Gastroesophageal sphincter (tissue), 4 donors: ENCODE measurements around the gene LSM7. TPM values are rescaled to one million over a fixed set of nuclear protein-coding genes. Genes with fewer than 3 reads are reported as not detected.
A peak's percentile ranks its signal among the peaks of the same experiment; 100 is the strongest.

Experiments used
- ATAC-seq: fragments of 150-250 bp; one replicate; pipeline ENCODE4 v1.9.1; 2016; ENCODE audit warnings: mild to moderate bottlenecking, moderate library complexity
- H3K27ac ChIP-seq, 4 donors: fragments of 200-600 bp; sonication (generic) in 3 of 4; 1 replicate in 3 of 4; 2 replicates in 1 of 4; pipeline ENCODE4 v1.5.1; 2016 to 2019
- H3K27me3 ChIP-seq: fragments of 200-600 bp; sonication (generic); one replicate; pipeline ENCODE4 v1.5.1; 2019
- H3K36me3 ChIP-seq, 2 donors: fragments of 200-600 bp; sonication (generic); one replicate each; pipeline ENCODE4 v1.5.1; 2019; ENCODE audit warnings: control low read depth in 1 of 2
- H3K4me1 ChIP-seq, 3 donors: fragments of 200-600 bp; sonication (generic); 1 replicate in 2 of 3; 2 replicates in 1 of 3; pipeline ENCODE4 v1.5.1; 2016 to 2019; ENCODE audit warnings: control low read depth in 2 of 3
- H3K4me3 ChIP-seq, 2 donors: fragments of 200-600 bp; sonication (generic); one replicate each; pipeline ENCODE4 v1.5.1; 2019; ENCODE audit warnings: mild to moderate bottlenecking in 1 of 2, moderate library complexity in 1 of 2
- H3K9me3 ChIP-seq, 3 donors: fragments of 200-600 bp; sonication (generic); one replicate each; pipeline ENCODE4 v1.5.1; 2017 to 2019; ENCODE audit warnings: control low read depth in 2 of 3
- EP300 ChIP-seq: sonication (generic); formaldehyde crosslinking; IDR thresholded peaks from one replicate; pipeline ENCODE4 v1.6.1; 2017; ENCODE audit warnings: antibody characterized with exemption, mild to moderate bottlenecking
- POLR2A ChIP-seq, 2 donors: fragments of 450-650 bp; IDR thresholded peaks; one replicate each; pipeline ENCODE4 v1.6.1; 2017; ENCODE audit warnings: antibody characterized with exemption in 2 of 2, mild to moderate bottlenecking in 2 of 2, moderate library complexity in 1 of 2
- POLR2AphosphoS5 ChIP-seq: sonication (generic); formaldehyde crosslinking; IDR thresholded peaks from one replicate; pipeline ENCODE4 v1.6.1; 2017; ENCODE audit warnings: antibody characterized with exemption
- WGBS, 2 donors: methylation state at CpG; one replicate each; pipeline ENCODE4 v1.1.5; 2018; ENCODE audit warnings: low coverage in 1 of 2; 5-methylcytosine and 5-hydroxymethylcytosine counted together
- total RNA-seq, 4 donors: library from RNA; depleted of rRNA; stranded (reverse); fragments of >200 nt; gene quantifications; one replicate each; pipeline ENCODE4 v1.1.0, GENCODE V29; 2016
- TF ChIP-seq, protein P1 (sequence below), 4 experiments: fragments of 200-600 bp in 2 of 4; fragments of 450-650 bp in 2 of 4; sonication (generic) in 1 of 4; IDR thresholded peaks; one replicate each; pipeline ENCODE4 v1.5.1; 2017 to 2019; ENCODE audit warnings: antibody characterized with exemption in 4 of 4, mild to moderate bottlenecking in 2 of 4, moderate library complexity in 2 of 4

Gene LSM7
- total RNA-seq, 4 donors from 2014 or later: 52.3 to 86.1 (median 77.7) TPM

DNA sequence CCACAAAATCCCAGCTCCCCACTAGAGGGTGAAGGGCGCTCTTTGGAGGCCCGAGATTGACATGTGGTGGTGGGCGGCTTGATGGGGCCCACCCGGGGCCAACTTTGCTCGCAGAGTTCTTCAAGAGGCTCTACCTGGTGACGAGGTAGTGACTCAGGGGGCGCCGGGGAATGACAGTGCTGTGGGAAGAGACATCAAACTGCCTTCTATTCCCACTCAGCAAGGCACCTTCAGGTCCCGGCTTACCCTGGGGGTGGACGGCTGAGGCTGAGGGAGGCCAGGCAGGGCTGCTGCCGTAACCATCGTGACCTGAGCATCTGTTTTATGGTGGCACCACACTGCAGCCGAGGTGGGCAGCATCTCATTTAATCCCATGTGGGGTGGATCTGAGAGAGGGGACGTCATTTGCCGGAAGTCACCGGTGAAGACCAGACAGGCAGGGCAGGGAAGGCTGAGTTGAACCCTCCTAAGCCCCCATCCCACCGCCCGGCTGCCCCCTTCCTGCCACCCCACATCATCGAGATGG is 22.0 kb downstream of the LSM7 start:
- Histone ChIP-seq H3K36me3 (no peaks in the 10 kb centered on the region), H3K4me3 (no peak overlapping the region), H3K27ac (no peak overlapping the region), H3K9me3 (no peaks in the 10 kb centered on the region), H3K27me3 (peaks cover 97% of the 10 kb centered on the region), H3K4me1 (peaks cover 0 to 22% (median 4%) of the 10 kb centered on the region in 3 donors)
- no peak for TF ChIP-seq POLR2A (IDR thresholded peaks at IDR 0.05)
- no peak for ATAC-seq
- no CpG with 5 or more reads among the region's 19 CpGs for WGBS, 2 donors

DNA sequence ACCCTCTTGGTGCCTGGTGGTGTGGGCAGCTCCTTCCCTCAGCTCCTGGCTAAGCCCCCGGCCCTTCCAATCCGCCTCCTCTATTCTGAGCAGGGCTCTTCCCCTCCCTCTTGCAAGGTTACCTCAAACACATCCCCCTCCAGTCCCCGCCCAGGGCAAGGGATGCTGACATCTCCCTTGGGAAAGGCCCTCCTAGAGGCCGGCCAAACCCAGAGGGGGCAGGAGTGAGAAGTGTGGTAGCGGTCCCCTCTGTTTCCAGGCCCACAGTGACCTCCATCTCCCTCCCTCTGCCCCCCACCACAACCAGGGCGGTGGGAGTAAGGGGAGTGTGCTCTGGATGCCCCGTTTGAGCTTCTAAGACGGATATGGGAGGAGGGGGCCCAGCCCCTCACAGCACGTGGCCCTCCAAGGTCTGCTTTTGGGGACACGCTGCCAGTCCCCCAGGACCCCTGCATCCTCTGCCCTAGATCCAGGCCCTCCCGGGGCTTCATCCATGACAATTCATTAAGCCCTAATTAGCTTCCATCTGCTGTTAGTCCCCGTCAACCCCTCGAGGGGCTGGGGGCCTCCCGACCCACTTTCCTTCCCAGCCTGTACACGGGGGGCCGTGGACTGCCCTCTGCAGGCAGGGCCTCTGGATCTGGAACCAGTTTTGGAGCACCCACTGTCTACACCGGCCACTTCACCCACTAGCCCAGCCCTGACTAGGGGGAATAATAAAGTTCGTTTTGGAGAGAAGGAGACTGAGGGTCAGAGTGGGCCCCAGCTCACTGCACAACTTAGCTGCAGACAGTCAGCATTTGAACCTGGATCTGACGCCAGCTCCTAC is 22.7 kb downstream of the LSM7 start:
- Histone ChIP-seq H3K27me3 (peaks cover 97% of the 10 kb centered on the region), H3K36me3 (no peaks in the 10 kb centered on the region), H3K27ac (no peak overlapping the region), H3K9me3 (no peaks in the 10 kb centered on the region), H3K4me3 (no peak overlapping the region), H3K4me1 (peaks cover 0 to 22% (median 4%) of the 10 kb centered on the region in 3 donors)
- TF ChIP-seq POLR2AphosphoS5: no peak
- TF ChIP-seq, protein P1, sequence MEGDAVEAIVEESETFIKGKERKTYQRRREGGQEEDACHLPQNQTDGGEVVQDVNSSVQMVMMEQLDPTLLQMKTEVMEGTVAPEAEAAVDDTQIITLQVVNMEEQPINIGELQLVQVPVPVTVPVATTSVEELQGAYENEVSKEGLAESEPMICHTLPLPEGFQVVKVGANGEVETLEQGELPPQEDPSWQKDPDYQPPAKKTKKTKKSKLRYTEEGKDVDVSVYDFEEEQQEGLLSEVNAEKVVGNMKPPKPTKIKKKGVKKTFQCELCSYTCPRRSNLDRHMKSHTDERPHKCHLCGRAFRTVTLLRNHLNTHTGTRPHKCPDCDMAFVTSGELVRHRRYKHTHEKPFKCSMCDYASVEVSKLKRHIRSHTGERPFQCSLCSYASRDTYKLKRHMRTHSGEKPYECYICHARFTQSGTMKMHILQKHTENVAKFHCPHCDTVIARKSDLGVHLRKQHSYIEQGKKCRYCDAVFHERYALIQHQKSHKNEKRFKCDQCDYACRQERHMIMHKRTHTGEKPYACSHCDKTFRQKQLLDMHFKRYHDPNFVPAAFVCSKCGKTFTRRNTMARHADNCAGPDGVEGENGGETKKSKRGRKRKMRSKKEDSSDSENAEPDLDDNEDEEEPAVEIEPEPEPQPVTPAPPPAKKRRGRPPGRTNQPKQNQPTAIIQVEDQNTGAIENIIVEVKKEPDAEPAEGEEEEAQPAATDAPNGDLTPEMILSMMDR (IDR thresholded peaks at IDR 0.05): no peak
- TF ChIP-seq POLR2A (IDR thresholded peaks at IDR 0.05): no peak
- TF ChIP-seq EP300: no peak
- WGBS, 2 donors: 80 to 100% methylated on average over 1 of the region's 19 CpGs
- ATAC-seq: no peak

DNA sequence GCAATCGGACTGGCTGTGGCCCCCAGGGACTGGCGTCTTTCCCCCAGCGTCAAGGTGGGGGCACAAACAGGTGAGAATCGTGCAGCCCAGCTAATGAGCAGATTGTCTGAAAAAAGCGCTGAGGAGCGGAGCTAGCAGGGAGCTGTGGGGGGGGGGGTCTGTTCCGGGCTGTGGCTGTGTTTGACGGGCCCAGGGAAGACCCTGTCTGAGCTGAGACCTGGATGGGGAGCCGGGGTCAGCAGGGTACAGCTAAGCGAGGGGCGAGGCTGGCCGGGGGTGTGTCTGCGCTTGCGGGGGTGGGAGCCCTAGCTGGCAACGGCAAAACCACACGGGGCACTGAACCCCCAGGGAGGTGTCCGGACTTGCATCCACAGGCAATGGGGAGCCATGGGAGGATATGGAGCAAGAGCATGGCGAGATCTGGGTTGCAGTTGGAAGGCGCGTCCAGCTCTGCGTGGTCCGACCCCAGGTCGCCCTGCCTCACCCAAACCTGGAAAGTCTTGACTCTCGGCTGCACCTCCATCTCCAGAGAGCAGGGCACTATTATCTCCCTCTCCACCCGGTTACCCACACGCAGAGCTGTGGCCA is 25.1 kb downstream of the LSM7 start:
- TF ChIP-seq POLR2AphosphoS5 (no peak), POLR2A (IDR thresholded peaks at IDR 0.05) (no peak), EP300 (no peak)
- TF ChIP-seq, protein P1 (IDR thresholded peaks at IDR 0.05): no peak
- Histone ChIP-seq H3K9me3 (no peaks in the 10 kb centered on the region), H3K4me1 (peaks cover 0 to 20% (median 4%) of the 10 kb centered on the region in 3 donors), H3K27me3 (peaks cover 74% of the 10 kb centered on the region), H3K36me3 (no peaks in the 10 kb centered on the region), H3K27ac (no peak overlapping the region), H3K4me3 (no peak overlapping the region)
- WGBS, 2 donors: no CpG with 5 or more reads among the region's 26 CpGs
- ATAC-seq: no peak

DNA sequence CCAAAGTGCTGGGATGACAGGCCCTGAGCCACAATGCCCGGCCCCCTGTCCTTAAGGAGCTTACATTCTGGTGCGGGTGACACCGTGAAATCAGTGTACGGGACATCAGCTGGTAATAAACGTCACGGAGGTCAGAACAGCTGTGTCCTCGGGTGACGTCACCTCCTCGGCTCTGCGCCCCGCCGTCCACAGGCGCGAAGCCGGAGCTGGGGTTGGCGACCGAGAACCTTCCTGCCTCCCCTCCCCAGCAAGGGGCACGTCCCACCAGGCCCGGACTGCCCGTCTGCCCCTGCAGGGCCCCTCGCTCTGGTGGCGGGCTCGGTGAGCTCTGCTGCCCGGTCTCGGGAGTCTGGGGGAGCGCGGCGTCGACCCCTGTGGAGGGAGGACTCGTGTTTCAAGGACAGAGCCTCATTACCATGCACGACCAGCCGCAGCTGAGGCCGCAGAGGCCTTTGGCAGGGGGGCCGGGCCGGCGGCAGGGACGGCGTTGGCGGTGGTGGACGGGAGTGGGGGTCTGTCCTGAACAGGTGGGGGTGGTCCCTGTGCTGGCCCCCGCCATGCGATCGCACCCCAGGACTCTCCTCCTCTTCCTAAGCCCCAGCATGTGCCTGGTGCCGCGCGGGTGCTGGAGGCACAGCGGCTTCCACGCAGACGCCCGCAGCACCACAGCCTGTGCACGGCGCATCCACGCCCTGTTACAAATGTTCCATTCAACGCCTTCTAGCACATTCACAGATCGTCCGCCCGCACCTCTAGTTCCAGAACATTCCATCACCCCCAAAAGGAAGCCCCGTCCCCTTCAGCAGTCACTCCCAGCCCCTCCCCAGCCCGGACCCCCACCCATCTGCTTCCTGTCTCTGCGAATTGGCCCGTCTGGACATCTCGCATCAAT is 25.8 kb downstream of the LSM7 start:
- Histone ChIP-seq H3K27ac (no peak overlapping the region), H3K9me3 (no peaks in the 10 kb centered on the region), H3K4me1 (peaks cover 0 to 14% (median 4%) of the 10 kb centered on the region in 3 donors), H3K4me3 (peak overlapping the region in 1 of 2 donors; percentile 6), H3K36me3 (no peaks in the 10 kb centered on the region), H3K27me3 (peaks cover 68% of the 10 kb centered on the region)
- 33 to 40% methylated on average over 1 to 9 of the region's 62 CpGs for WGBS, 2 donors
- TF ChIP-seq, protein P1 (IDR thresholded peaks at IDR 0.05): no peak
- TF ChIP-seq EP300: no peak
- no peak for TF ChIP-seq POLR2A (IDR thresholded peaks at IDR 0.05)
- no peak for TF ChIP-seq POLR2AphosphoS5
- peak; percentile 60 for ATAC-seq

DNA sequence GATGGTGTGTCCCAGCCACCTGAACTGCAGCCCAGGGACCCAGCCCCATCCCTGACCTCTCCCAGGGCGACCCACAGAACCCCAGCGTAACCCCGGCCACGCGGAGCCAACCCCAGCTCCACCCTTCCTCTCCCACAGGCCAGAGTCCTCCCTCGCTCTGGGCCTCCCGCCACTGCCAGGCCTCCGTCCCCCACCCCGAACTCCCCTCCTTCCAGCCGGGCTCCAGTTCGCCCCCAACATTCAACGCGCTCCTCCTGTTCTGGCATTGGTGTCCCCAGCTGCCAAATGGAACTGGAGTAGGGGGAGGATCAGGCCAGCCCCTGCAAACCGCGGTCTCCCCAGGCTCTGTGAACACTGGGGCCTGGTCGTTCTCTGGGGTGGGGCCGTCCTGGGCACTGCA is 27.9 kb downstream of the LSM7 start:
- H3K36me3 ChIP-seq: no peaks in the 10 kb centered on the region
- WGBS, 2 donors: 77% methylated on average over 5 of the region's 17 CpGs; no CpG with 5 or more reads in 1 of the 2 donors
- ATAC-seq: no peak

More for the DNA sequence above, 27.9 kb downstream of the LSM7 start:
- H3K4me1 ChIP-seq: peaks cover 0 to 15% (median 4%) of the 10 kb centered on the region in 3 donors
- H3K9me3 ChIP-seq: no peaks in the 10 kb centered on the region
- no peak overlapping the region for H3K27ac ChIP-seq
- peaks cover 47% of the 10 kb centered on the region for H3K27me3 ChIP-seq
- H3K4me3 ChIP-seq: no peak overlapping the region
- TF ChIP-seq POLR2AphosphoS5 (no peak), EP300 (no peak), POLR2A (IDR thresholded peaks at IDR 0.05) (no peak)
- TF ChIP-seq, protein P1 (IDR thresholded peaks at IDR 0.05): no peak
